K562 (cell line): ENCODE measurements around the gene SIK3. TPM values are rescaled to one million over a fixed set of nuclear protein-coding genes. Genes with fewer than 3 reads are reported as not detected.

Experiments used
- BCOR ChIP-seq: fragments of 450-650 bp; IDR thresholded peaks from 2 replicates; pipeline ENCODE4 v1.6.1; 2016
- CEBPG ChIP-seq, 3 experiments: fragments of 200-800 bp in 1 of 3; sonication (Bioruptor generic) in 1 of 3; sonication (generic) in 1 of 3; formaldehyde crosslinking in 1 of 3; IDR thresholded peaks in 2 of 3; conservative IDR thresholded peaks in 1 of 3; 2 replicates each; pipeline versions ENCODE4 v1.6.1 to v1.8.0; 2016 to 2022; ENCODE audit warnings: missing compliant biosample characterization in 2 of 3, missing genetic modification characterization in 2 of 3, mild to moderate bottlenecking in 1 of 3, missing genetic modification reagents in 1 of 3
- CTBP1 ChIP-seq: fragments of 450-650 bp; IDR thresholded peaks from 2 replicates; pipeline ENCODE4 v1.6.1; 2016; ENCODE audit warnings: borderline replicate concordance
- ESRRA ChIP-seq: fragments of 450-650 bp; IDR thresholded peaks from 2 replicates; pipeline ENCODE4 v1.6.1; 2014; ENCODE audit warnings: low read depth, mild to moderate bottlenecking, moderate library complexity, borderline replicate concordance
- ETS2 ChIP-seq: IDR thresholded peaks from 2 replicates; pipeline ENCODE4 v1.6.1; 2016; ENCODE audit warnings: borderline replicate concordance, missing genetic modification characterization, mild to moderate bottlenecking, moderate library complexity, missing compliant biosample characterization; ENCODE audit not compliant: poor library complexity, severe bottlenecking
- ETV6 ChIP-seq, 3 experiments: fragments of 150-350 bp in 1 of 3; sonication (generic) in 1 of 3; formaldehyde crosslinking in 1 of 3; IDR thresholded peaks; 2 replicates each; pipeline versions ENCODE4 v1.6.1 to v1.8.0; 2014 to 2022; ENCODE audit warnings: borderline replicate concordance in 2 of 3, low read depth in 2 of 3, antibody characterized with exemption in 1 of 3, low read length in 1 of 3, mild to moderate bottlenecking in 1 of 3, missing genetic modification reagents in 1 of 3
- HDAC2 ChIP-seq: fragments of 450-650 bp; IDR thresholded peaks from 2 replicates; pipeline ENCODE4 v1.6.1; 2016; ENCODE audit warnings: mild to moderate bottlenecking
- HDAC3 ChIP-seq: fragments of 450-650 bp; IDR thresholded peaks from 2 replicates; pipeline ENCODE4 v1.6.1; 2018; ENCODE audit warnings: borderline replicate concordance, mild to moderate bottlenecking, moderate library complexity; ENCODE audit not compliant: partially characterized antibody
- JUNB ChIP-seq: fragments of 450-650 bp; formaldehyde crosslinking; conservative IDR thresholded peaks from 2 replicates; pipeline ENCODE4 v1.4.0; 2020; ENCODE audit warnings: mild to moderate bottlenecking
- MAFK ChIP-seq: IDR thresholded peaks from 2 replicates; pipeline ENCODE4 v1.6.1; 2011; ENCODE audit warnings: low read length, improper control_type of control experiment
- NCOA1 ChIP-seq: fragments of 450-650 bp; IDR thresholded peaks from 2 replicates; pipeline ENCODE4 v1.6.1; 2016; ENCODE audit warnings: low read depth
- NFXL1 ChIP-seq: fragments of 450-650 bp; formaldehyde crosslinking; IDR thresholded peaks from 2 replicates; pipeline ENCODE4 v1.4.0; 2021; ENCODE audit warnings: mild to moderate bottlenecking
- NR2C1 ChIP-seq, 2 experiments: fragments of 450-650 bp; IDR thresholded peaks; 2 replicates each; pipeline ENCODE4 v1.6.1; 2017; ENCODE audit warnings: mild to moderate bottlenecking in 2 of 2, antibody characterized with exemption in 1 of 2, inconsistent platforms in 1 of 2, missing compliant biosample characterization in 1 of 2, missing genetic modification characterization in 1 of 2
- SIRT6 ChIP-seq: IDR thresholded peaks from one replicate; pipeline ENCODE4 v1.6.1; 2012; ENCODE audit warnings: low read depth, mild to moderate bottlenecking, control low read depth, inconsistent platforms, low read length, moderate library complexity
- SMAD1 ChIP-seq: fragments of 150-350 bp; IDR thresholded peaks from 2 replicates; pipeline ENCODE4 v1.6.1; 2014; ENCODE audit warnings: low read length, low read depth; ENCODE audit not compliant: partially characterized antibody
- SMARCA4 ChIP-seq: fragments of 450-650 bp; IDR thresholded peaks from 2 replicates; pipeline ENCODE4 v1.6.1; 2016
- SMARCE1 ChIP-seq: fragments of 450-650 bp; IDR thresholded peaks from 2 replicates; pipeline ENCODE4 v1.7.1; 2016; ENCODE audit warnings: mild to moderate bottlenecking
- SNIP1 ChIP-seq: fragments of 450-650 bp; IDR thresholded peaks from 2 replicates; pipeline ENCODE4 v1.7.1; 2017; ENCODE audit warnings: low read depth, mild to moderate bottlenecking
- TEAD4 ChIP-seq, 2 experiments: sonication (generic) in 1 of 2; formaldehyde crosslinking in 1 of 2; IDR thresholded peaks; 2 replicates each; pipeline versions ENCODE4 v1.6.1 to v1.8.0; 2012 to 2022; ENCODE audit warnings: borderline replicate concordance in 1 of 2, inconsistent platforms in 1 of 2, low read length in 1 of 2, mild to moderate bottlenecking in 1 of 2, missing genetic modification reagents in 1 of 2
- TRIM24 ChIP-seq, 2 experiments: fragments of 450-650 bp; IDR thresholded peaks; 2 replicates each; pipeline ENCODE4 v1.6.1; 2016
- ZMIZ1 ChIP-seq, 2 experiments: fragments of 150-350 bp in 1 of 2; IDR thresholded peaks; 2 replicates each; pipeline ENCODE4 v1.6.1; 2012 to 2016; ENCODE audit warnings: low read depth in 2 of 2, low read length in 2 of 2, mild to moderate bottlenecking in 1 of 2, moderate library complexity in 1 of 2
- ZNF24 ChIP-seq: fragments of 450-650 bp; IDR thresholded peaks from 2 replicates; pipeline ENCODE4 v1.6.1; 2016
- ZNF764 ChIP-seq: fragments of 250-450 bp; sonication (Bioruptor Pico); IDR thresholded peaks from 2 replicates; pipeline ENCODE4 v1.4.0; 2020; ENCODE audit warnings: low read depth, mild to moderate bottlenecking, moderate library complexity
- ZNF778 ChIP-seq: fragments of 450-650 bp; formaldehyde crosslinking; IDR thresholded peaks from 2 replicates; pipeline ENCODE4 v1.4.0; 2020; ENCODE audit warnings: mild to moderate bottlenecking, moderate library complexity
- polyA plus RNA-seq, 8 experiments: library from polyadenylated mRNA; depleted of rRNA in 4 of 8; stranded (reverse) in 5 of 8; unstranded in 3 of 8; fragments of >200 nt; fragmentation: Nextera tagmentation in 2 of 8; fragmentation: Illumina TruSeq in 1 of 8; extraction: Ambion mirVana in 2 of 8; extraction: Trizol in 1 of 8; gene quantifications; 2 replicates each; pipeline versions ENCODE4 v1.2.1 to v1.2.3, GENCODE V29; 2011 to 2014; ENCODE audit warnings: inconsistent platforms in 1 of 8, missing spikeins in 1 of 8
- total RNA-seq, 7 experiments: library from RNA; depleted of rRNA in 6 of 7; stranded (reverse); fragments of >200 nt in 6 of 7; fragmentation: Illumina TruSeq in 2 of 7; extraction: Trizol in 2 of 7; gene quantifications; 2 replicates each; pipeline versions ENCODE4 v1.2.1 to v1.2.3, GENCODE V29; 2011 to 2021; ENCODE audit warnings: low replicate concordance in 1 of 7

The SIK3 gene
- total and polyA plus RNA-seq, 9 of the 15 experiments (the other 6 are each of a cell fraction or from before 2014, with no cell fraction given) = 1.6 to 21.6 (median 8.0) TPM

GRCh38 chr11:117072517-117073461 is 25.4 kb downstream of the SIK3 start (continued):
- TF ChIP-seq ETV6 (IDR thresholded peaks at IDR 0.05; ENCODE audit: borderline replicate concordance in 1 of 2, low read depth in 2 of 2, low read length in 1 of 2) = no peak
- TF ChIP-seq ETV6 (CRISPR knock-in tag; IDR thresholded peaks at IDR 0.05; ENCODE audit: borderline replicate concordance) = no peak
- peak; percentile 88 for TF ChIP-seq MAFK
- TF ChIP-seq CTBP1 = 0 out of 2 replicates have a peak, but pooled peaks have one; percentile 18
- TF ChIP-seq SMARCE1 = peak; percentile 97
- peak; percentile 73 for TF ChIP-seq JUNB (CRISPR knock-in tag)
- TF ChIP-seq SNIP1 = no peak
- no peak for TF ChIP-seq ZNF778 (CRISPR knock-in tag)
- TF ChIP-seq CEBPG (CRISPR knock-in tag; IDR thresholded peaks at IDR 0.05) = peak; percentile 89
- peak; percentile 90 to 95 for TF ChIP-seq CEBPG (tag; conservative IDR thresholded peaks at IDR 0.05 in 1 of 2, IDR thresholded peaks at IDR 0.05 in 1 of 2)
- TF ChIP-seq ZNF24 = no peak
- TF ChIP-seq TRIM24 (IDR thresholded peaks at IDR 0.05) = peak; percentile 84 to 90
- no peak for TF ChIP-seq BCOR
- peak; percentile 95 for TF ChIP-seq SMARCA4
- peak; percentile 67 for TF ChIP-seq HDAC3
- TF ChIP-seq ETS2 (tag) = no peak
- TF ChIP-seq TEAD4 (IDR thresholded peaks at IDR 0.05; ENCODE audit: low read length) = peak; percentile 70
- TF ChIP-seq TEAD4 (CRISPR knock-in tag; IDR thresholded peaks at IDR 0.05; ENCODE audit: borderline replicate concordance) = no peak
- peak; percentile 61 for TF ChIP-seq SMAD1
- peak; percentile 63; the same call in 1 of the 2 replicates for TF ChIP-seq HDAC2
- TF ChIP-seq SIRT6 = no peak
- no peak for TF ChIP-seq ZNF764
- TF ChIP-seq ZMIZ1 (IDR thresholded peaks at IDR 0.05; ENCODE audit: low read depth in 2 of 2, low read length in 2 of 2) = 0 out of 4 replicates have a peak, but pooled peaks of 1 of the 2 experiments have one; percentile 33
- TF ChIP-seq NCOA1 = no peak
- no peak for TF ChIP-seq NFXL1 (CRISPR knock-in tag)
- TF ChIP-seq ESRRA = peak; percentile 71; the same call in 1 of the 2 replicates
- no peak for TF ChIP-seq NR2C1 (IDR thresholded peaks at IDR 0.05)
- peak; percentile 36; the same call in 1 of the 2 replicates for TF ChIP-seq NR2C1 (tag; IDR thresholded peaks at IDR 0.05)
